HPDE6-E6E7 (cell line): Measurements from ENCODE around the gene PARVA.

ENCODE experiments used
- DNase-seq: peaks from one replicate; pipeline ENCODE4 v3.0.0; 2011; ENCODE audit warnings: missing footprints; ENCODE audit errors: extremely low spot score

PARVA gene

DNA sequence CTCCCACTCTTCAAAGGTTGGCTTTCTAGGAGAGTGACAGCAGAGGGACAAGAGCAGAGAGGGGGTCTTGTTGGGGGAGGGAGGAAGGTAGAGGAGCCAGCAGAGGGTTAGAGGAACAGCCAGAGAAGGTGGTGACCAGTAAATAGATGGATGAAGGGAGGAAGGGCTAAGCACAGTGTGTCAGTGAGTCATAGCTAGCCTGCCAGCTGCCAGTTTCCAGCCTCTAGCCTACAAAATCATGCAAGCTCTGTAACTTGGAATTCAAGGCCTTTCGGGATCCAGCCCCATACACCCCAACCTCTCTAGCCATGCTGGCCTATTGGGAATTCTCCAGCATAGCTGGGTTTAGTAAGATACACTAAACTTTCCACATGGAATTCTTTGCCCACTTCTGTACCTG lies 149.4 kb downstream of the PARVA start:
- no peak for DNase-seq

DNA sequence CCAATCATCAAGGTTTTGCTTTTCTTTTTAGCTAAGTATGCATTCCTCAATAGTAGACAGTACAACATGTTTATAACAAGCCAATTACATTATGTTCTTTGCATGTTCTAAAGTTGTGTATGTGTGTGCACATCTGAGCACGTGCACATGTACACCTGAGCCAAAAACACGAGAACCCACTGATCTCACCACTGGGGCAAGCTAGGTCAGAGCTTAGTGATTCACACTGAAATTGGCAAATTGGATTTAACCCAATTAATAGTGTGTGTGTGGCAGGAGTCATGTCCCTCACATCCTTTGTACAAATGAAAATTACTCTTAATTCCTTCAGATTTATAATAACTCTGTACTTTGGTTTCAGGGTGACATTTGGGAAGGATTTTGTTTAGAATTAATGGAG lies 151.1 kb downstream of the PARVA start:
- DNase-seq, result no peak

DNA sequence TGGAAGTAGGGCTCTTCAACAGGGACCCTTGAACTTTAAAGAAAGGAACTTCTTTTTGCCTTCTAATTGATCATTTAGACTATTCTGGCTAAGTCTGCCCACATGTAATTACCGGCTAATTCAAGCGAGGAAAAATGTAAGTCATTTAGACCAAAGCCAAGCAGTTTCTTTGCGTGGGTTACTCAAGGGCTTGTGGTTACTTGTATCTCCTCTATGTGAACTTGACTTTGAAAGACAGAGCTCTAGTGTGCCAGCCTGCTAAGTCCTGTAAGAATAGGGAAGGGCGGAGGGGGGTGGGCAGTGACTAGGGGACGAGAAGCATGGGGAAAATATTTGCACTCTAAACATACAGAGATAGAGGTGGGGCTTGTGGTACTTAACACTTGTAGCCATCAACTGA lies 151.7 kb downstream of the PARVA start:
- DNase-seq, result no peak

DNA sequence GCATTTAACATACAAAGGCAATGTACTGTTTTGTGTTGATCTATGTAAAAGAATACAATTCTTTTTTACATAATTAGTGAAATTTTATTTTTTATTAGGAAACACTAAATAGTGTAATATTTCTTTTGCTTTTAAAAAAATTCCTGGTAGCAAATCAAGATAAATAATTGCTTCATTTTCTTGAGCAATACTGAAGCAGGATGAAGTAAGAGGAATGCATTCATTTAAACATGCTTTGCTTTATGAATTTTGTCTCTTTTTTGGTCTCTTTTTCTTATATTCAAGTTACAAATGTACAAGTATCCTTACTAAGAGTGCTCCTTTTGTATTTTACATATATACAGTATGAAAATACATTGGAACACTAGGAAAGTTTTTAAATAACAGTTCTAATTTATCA lies 152.4 kb downstream of the PARVA start:
- no peak for DNase-seq

DNA sequence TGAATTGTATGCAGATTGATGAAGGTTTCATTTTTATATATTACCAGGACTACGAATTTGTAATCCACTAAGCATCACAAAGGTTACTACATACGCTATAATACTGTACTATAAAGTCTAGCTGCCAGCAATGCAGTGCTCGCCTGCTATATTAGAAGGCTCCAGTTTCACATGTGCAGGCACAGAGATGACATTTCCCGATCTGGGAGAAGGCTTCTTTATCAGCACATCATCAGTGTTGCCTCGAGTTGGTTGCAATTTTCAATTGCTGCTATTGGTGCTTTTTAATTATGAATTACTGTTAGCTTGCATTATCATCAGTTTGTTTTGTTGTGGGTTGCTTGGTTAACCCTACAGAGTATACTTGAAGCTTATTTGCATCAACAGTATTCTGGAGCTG lies 153.6 kb downstream of the PARVA start:
- no peak for DNase-seq

DNA sequence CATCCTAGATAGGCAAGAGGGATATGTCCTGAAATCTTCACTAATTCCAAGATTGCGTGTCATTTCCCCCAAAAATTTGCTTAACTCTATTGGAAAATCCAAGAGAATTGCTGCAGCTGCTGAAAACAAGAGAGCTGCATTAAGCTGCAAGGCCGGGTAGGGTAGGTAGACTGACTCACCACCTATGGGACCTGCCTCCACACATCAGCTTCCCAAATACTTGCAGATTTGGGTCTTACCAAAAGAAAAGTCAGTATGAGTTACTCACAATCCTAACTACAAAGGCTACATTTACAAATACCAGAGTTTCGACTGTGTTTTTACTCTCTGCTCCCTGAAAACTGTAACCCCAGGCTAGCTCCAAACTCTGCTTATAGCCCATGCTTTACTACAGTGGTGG lies 154.3 kb downstream of the PARVA start:
- no peak for DNase-seq

DNA sequence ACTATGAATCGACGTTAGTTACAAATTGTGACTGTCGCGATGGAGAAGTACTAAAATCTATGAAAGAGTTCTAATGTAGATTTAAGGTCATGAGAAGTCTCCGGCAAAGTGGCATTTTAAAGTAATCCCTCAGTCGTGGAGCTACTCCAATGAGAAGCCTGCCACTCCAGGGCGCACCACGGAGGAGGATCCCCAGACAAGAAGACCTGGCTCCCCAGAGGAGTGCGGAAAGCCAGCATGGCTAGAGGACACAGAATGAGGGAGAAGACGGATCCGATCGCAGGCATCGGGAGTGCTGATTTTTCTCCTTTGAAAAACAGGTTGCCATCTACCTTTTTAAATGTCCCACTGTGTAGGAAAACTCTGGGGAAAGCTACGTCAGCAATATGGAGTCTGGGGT lies 155.2 kb downstream of the PARVA start:
- no peak for DNase-seq

DNA sequence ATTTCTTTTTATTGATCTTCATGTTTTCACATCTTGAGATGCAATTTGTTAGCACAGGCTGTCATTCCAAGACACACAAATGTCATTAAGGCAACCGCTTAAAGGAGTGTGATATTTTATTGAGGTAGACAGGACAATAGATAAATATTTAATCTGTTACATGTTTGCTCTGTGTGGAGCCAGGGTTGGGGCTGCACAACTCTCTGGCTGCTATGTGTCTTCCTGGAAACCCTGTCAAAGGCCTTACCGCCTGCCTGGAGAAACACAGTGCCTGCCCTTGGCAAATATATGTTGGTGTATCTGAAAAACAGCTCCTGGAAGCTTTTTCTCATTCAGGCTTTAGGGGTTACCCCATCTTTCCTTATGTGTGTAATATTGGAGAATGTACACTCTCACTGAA lies 157.2 kb downstream of the PARVA start:
- DNase-seq, result no peak

DNA sequence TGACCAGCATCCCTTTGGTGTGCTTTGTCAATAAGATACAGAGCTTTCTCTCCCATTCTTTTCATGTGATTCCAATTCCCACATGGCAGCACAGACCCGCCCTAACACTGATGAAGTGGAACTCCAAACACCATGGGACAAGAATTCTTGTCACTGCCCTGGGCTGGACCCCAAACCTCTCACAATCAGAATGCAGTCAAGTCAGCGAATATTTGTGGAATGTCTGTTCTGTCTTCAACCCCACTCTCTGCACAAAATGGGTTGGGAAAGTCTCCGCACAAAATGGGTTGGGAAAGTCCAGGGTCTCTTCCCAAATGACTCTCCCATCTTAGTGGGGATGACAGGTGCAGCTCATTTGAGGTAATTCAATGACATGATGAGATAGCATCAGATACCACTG lies 157.9 kb downstream of the PARVA start:
- DNase-seq, result no peak

DNA sequence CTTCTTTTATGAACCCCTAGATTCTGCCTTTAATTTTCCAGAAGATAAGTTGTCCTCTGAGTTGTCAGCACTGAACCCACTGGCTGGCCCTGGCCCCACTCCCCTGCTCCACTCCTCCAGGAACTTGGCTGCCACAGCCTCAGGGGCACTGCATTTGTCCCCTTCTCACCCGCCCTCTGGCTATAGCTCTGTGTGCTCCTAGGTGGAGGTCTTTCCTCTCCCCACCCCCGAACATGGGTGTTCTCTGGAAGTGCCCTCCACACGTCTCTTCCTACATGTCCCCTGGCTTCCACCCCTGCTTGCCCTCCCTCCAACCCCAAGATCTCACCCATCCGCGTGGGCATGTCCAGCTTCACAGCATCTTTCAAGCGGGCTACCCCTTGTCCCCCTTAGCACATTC lies 159.2 kb downstream of the PARVA start:
- no peak for DNase-seq

DNA sequence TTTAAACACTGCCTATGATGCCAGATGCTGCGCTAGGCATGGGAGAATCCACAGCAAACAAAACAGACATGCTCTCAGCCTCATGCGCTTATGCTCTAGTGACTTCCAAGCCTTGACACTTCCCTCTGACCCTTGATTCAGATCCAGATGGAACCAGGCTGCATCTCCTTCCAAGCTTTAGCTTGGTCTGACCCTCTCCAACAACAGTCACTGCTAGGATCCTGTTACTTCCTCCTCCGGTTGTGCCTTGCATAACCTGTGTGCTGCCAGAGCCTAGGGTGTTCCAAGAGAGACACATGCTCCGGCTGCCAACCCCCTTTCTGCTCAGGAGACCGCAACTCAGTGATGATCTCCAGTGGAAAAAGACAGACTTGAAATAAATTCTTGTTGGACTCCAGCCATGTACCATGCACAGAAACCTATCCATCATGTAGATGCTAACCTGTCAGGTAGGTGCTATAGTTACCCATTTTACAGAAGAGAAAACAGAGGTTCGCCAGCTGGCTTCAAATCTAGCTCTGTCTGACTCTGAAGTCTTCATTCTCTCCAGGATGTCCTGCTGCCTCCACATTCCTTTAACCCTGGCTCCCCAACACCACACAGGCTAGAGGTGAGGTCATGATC lies 160.5 kb downstream of the PARVA start:
- DNase-seq, result no peak

DNA sequence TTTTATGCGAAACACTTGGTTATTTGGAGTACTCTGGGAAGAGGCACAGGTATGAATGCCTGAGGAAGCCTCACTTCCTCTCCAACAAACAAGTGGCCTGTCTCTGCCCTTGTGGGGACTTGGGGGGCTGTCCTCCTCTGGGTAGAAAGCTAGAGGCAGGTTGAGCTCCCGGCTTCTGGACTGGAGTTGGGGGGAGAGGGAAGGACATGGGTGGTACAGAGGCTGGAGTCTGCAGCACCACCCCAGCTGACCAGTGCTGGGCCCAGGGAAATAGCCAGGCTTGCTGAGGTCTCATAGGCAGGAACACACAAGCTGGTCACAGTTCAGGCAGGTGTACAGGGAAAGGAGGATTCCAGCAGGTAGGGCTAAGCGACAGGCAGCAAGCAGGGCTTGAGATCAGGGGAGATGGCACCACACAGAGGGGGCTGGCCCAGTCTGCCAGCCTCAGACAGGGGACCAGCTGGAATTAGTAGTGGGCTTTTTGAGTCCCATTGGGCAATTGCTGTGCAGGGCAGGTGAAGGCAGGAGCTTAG lies 161.6 kb downstream of the PARVA start:
- DNase-seq, result no peak

DNA sequence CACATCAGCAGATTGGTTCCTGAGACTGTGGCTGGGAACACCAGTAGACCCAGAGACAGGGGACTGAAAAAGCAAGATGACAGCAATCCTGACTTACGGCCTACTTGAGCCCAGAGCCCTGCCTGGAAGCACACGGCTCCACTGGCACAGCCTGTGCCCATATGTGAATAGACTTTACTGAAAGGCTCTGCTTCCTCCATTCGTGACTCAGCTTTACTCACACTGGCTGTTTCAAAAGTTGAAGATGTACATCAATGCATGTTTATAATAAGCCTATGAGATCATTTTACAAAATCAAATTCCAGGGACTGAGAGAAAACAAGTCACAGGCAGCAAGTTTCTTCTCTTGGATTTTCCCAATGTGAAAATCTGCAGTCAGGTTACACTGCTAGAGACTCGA lies 162.2 kb downstream of the PARVA start:
- DNase-seq, result peak; percentile 70

DNA sequence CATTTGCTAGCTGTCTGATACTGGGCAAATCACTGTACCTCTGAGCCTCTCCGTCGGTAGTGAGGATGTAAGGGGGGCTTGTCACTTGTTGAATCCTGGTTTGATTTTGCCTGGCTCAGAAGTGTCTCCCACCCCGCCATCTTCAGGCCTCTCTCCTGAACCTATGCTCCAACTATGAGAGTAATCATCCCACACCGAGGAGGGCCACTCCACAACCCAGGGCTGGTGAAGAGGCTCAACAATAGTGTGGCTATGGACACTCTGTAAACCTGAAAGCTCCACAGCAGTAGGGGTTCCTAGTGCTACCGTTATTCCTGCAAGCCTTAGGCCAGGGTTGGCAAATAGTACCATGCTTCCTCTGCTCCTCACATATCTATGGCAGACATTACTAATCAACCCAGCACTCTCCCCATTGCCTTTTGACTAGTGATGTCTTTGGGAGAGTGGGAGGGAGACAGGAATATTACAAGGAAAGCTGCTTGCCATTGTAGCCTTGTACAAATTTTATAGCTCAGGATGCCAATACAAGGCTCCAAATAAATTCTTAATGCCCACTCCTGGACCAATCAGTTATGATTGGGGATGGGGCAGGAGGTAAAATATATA lies 162.8 kb downstream of the PARVA start:
- DNase-seq, result no peak

DNA sequence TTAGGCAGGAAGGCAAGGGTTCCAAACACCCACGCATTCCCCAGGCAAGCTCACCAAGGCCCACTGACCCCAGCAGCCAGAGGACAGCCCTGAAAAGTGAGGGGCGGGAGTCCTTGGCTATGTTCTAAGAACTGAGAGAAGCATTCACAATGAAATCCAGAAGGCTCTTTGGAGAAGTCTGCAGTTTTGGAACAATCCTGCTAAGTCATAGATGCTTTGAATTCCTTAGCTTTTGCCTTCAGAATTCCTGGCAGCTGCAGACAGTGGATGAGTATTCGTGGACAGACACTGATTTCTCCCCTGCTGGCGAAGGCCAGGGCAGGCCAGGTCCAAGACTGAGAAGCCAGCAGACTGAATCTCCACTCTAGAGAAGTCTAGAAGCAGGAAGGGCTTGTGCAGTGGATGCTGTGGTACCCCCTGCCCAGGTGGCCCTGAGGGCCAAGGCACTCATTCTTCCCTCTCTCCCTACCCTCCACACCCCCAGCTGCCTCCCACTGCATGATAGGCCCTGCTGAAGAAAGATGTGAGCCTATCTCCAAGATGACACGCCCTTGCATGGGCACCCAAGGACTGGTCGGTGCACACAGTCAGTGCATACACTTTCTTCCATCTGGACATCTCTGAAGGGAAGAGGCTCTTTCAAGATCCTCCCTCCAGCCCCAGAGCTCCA lies 163.7 kb downstream of the PARVA start:
- no peak for DNase-seq

DNA sequence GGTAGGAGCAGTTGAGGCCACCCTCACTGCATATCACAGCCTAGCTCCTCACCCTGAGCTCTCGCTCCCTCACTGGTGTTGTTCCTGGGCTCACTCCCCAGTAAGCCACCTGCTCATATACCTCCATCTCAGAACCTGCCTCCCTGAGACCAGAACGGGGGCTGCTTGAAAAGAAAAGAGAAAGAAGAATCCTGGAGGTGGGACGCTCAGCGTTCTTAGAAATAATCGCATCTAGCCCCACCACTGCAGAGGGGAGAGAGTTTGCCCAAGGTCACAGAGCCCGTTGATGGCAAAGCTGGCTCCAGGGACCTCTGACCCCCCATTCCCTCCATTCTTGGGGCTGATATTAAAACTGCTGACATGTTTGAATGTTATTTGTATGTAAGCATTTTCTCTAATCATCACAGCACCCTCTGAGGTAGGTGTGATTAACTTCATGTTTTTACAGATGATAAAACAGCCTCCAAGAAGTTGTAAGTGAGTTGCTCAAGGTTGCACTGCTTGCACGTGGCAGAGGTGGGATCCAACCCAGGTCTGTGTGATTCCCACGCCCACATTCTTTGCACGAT lies 164.3 kb downstream of the PARVA start:
- no peak for DNase-seq

DNA sequence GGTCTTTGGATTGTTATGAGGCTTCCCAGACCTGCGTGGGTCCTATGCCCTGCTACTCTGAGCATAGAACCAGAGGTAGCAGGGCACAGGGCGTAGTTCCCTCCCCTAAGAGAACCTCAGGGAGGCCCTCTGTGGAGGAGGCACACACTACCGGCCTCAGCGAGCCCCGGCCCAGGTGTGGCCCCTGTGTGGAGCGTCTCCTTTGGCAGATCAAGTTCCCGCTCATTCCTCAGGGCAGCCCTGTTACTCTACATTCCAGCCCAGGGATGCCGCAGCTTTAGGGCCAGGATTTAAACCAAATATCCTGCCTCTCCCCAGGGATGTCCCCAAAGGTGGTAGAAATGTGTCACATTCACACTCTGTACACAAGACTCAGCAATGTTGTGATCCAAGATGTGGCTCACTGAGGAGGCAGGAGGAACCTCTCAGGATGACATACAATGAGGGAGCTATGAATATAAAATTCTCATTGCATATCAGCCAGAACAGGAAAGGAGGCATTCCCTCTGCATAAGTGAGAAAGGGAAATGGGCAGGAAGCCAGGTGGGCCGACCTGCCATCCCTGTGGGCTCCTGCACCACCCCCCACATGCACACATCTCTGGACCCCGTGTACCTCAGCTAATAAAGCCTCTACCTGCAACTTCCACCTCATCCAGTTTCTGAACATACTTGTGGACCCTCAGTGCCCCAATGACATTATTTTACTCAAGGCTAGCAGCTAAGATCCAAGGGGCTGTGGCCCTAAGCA lies 165.0 kb downstream of the PARVA start:
- DNase-seq, result no peak

DNA sequence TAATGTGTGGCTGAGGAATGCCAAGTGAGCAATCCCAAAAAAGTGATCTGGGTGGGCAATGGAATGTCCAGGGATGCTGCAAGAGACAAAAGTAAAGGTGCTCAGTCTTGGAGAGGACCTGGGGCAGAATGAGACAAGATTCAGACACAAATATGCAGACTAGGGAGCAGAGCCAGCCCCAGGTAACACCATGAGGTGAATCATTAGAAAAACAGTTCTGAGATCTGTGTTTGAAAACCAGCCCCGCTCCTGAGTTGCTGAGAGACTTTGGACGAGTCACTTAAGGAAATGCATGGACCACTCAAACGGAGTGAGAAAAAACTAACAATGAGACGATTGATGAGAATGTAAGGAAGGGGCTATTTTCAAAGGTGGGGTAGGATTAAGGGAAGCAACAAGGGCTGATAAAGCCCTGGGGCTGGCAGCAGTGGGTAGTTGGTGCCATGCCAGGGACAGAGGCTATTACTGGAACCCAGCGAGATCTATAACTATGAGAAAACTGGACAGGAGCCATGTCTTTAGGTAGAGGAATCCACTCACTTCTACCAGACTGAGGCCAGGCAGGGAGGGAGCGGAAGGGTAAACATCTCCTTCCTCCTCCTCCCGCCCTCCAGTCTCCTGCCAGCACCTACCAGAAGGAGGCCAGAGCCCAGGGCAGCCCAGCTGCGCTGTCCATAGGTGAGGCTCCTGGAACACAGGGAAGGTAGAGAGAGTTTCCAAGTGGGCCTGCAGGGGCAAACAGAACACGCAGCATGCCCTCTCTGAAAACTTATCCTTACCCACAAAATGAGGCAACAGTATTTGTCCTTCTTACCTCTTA lies 166.4 kb downstream of the PARVA start:
- DNase-seq, result peak; percentile 38

DNA sequence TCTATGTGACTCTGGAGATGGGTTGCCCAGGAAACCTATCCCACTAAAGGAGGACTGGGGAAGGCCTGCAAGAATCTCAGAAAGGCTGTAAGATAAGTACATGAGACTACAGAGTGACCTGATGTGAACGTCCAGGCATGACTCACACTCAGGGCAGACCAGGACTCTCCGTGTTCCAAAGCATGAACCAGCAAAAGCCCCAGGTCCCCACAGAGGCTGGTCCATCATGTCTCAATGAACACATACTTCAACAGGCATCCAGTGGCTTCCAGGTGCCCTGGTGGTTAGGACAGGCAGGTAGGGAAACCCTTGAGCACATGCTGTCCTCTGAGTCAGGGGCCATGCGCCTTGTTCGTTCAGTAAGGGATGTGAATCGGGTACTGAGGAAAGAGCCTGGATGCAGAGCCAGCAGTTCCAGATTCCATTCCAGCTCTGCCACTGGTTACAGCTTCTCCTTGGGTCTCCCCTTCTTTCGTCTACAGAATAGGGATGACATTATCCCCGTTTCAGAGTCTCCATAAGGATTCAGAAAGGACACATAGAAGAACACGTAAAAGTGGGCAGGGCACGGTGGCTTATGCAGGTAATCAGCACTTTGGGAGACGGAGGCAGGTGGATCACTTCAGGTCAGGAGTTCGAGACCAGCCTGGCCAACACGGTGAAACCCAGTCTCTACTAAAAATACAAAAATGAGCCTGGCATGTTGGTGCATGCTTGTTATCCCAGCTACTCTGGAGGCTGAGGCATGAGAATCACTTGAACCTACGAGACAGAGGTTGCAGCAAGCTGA lies 167.8 kb downstream of the PARVA start:
- no peak for DNase-seq

DNA sequence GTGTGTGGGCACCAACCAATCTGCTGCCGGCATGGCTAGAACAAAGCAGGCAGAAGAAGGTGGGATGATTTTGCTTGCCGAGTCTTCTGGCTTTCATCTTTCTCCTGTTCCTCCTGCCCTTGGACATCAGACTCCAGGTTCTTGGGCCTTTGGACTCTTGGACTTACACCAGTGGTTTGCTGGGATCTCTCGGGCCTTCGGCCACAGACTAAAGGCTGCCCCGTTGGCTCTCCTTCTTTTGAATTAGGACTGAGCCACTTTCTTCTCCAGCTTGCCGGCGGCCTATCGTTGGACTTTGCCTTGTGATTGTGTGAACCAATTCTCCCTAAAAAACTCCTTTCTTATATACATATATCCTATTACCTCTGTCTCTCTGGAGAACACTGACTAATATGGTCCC lies 168.8 kb downstream of the PARVA start:
- no peak for DNase-seq

DNA sequence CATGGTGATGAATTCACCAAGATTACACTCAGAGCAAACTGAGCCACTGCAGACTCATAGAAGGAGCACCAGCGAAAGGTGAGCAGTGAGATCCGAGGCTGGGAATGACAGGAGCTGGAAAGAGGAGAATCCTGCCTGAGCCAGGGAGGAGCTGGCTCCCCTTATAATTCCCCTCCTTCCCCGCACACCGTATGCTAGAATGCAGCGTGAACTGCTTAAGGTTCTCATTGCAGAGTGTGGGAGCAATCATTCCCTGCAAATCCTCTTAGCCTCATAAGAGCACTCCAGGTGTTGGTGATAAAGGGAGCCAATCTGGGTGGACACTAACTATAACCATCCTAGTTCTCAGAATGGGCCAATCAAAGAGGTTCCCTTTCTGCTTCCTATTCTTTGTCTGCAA lies 169.3 kb downstream of the PARVA start:
- no peak for DNase-seq
